Natural killer cell (primary cell): ENCODE data around the gene HSDL2. TPM values are rescaled to one million over a fixed set of nuclear protein-coding genes. Genes with fewer than 3 reads are reported as not detected.

ENCODE experiments used
- ATAC-seq, 3 donors: fragments of 150-1000 bp in 2 of 3; fragments of 200-7000 bp in 1 of 3; cut with Tn5 transposase; 1 replicate in 1 of 3; 2 replicates in 2 of 3; pipeline ENCODE4 v1.10.0; 2021; ENCODE audit warnings: mild to moderate bottlenecking in 2 of 3, moderate library complexity in 2 of 3
- DNase-seq, 2 donors: peaks; one replicate each; pipeline versions ENCODE4 v3.0.0 to v3.0.0-alpha.2; 2013 to 2021; ENCODE audit warnings: mixed read lengths in 1 of 2
- H3K27ac ChIP-seq: one replicate; pipeline ENCODE4 v1.5.1; 2013; ENCODE audit warnings: mild to moderate bottlenecking, low read length
- H3K27me3 ChIP-seq: one replicate; pipeline ENCODE4 v1.6.1; 2013; ENCODE audit warnings: low read length; ENCODE audit not compliant: control insufficient read depth, insufficient read depth
- H3K36me3 ChIP-seq: one replicate; pipeline ENCODE4 v1.6.1; 2013; ENCODE audit warnings: low read length; ENCODE audit not compliant: control insufficient read depth, insufficient read depth
- H3K4me1 ChIP-seq: one replicate; pipeline ENCODE4 v1.6.1; 2013; ENCODE audit warnings: low read length; ENCODE audit not compliant: control insufficient read depth, insufficient read depth
- H3K4me3 ChIP-seq: one replicate; pipeline ENCODE4 v1.5.1; 2013; ENCODE audit warnings: low read length
- H3K9me3 ChIP-seq: one replicate; pipeline ENCODE4 v1.6.1; 2013; ENCODE audit warnings: low read length; ENCODE audit not compliant: control insufficient read depth, insufficient read depth
- H3K27ac Mint-ChIP-seq, 2 donors: one replicate each; pipeline ENCODE4 v1.8.0; 2022; ENCODE audit warnings: mild to moderate bottlenecking in 2 of 2, mixed read lengths in 2 of 2, moderate library complexity in 1 of 2
- H3K27me3 Mint-ChIP-seq, 2 donors: one replicate each; pipeline ENCODE4 v1.8.0; 2022; ENCODE audit warnings: low read depth in 2 of 2, mixed read lengths in 2 of 2
- H3K36me3 Mint-ChIP-seq: one replicate; pipeline ENCODE4 v1.8.0; 2022; ENCODE audit warnings: mixed read lengths
- H3K4me1 Mint-ChIP-seq, 2 donors: one replicate each; pipeline ENCODE4 v1.8.0; 2022; ENCODE audit warnings: mixed read lengths in 2 of 2
- H3K4me3 Mint-ChIP-seq: one replicate; pipeline ENCODE4 v1.8.0; 2022; ENCODE audit warnings: mild to moderate bottlenecking, moderate library complexity, mixed read lengths
- H3K9me3 Mint-ChIP-seq, 2 donors: one replicate each; pipeline ENCODE4 v1.8.0; 2022; ENCODE audit warnings: mixed read lengths in 2 of 2
- CTCF ChIP-seq: fragments of 200-600 bp; IDR thresholded peaks from one replicate; pipeline ENCODE4 v1.8.0; 2022; ENCODE audit warnings: antibody characterized with exemption
- WGBS: methylation state at CpG from one replicate; pipeline ENCODE4 v1.1.7; 2013; ENCODE audit warnings: missing lambda C conversion rate; ENCODE audit not compliant: insufficient coverage; 5-methylcytosine and 5-hydroxymethylcytosine counted together
- intact Hi-C: fragments of 100-400 bp; cut with micrococcal nuclease; formaldehyde crosslinking; loops from one replicate; pipeline ENCODE4 v1.14.2; 2022
- total RNA-seq, 4 donors: library from RNA; stranded (reverse); fragments of 120-200 nt in 1 of 4; gene quantifications; one replicate each; pipeline versions ENCODE4 v1.2.3 to v1.2.4, GENCODE V29; 2013 to 2022

Gene HSDL2
- total RNA-seq, 3 donors from 2014 or later (not counting 1 experiment from before 2014, with no cell fraction given), result 7.9 to 18.3 (median 8.6) TPM

DNA sequence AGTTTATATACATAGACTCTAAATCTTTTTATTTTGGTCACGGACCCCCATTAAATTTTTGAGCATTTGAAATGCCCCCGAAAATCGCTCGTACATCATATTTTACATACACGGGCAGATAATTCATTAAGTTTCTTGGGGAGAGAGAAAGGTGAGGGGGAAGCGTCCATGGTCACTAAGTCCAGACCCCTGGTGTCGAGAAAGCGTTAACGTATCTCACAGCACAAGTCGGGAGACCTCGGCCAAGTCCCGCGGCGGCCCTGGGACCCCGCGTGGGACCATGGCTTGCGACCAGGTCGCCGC, 47.3 kb upstream of the HSDL2 start:
- Mint-ChIP-seq H3K27me3 (no peaks in the 10 kb centered on the region), H3K27ac (peak overlapping the region; percentile 90 to 92), H3K9me3 (no peaks in the 10 kb centered on the region), H3K4me3 (peak overlapping the region; percentile 96), H3K4me1 (peaks cover 49% of the 10 kb centered on the region in 2 donors), H3K36me3 (no peaks in the 10 kb centered on the region)
- Histone ChIP-seq H3K36me3 (no peaks in the 10 kb centered on the region), H3K27me3 (no peaks in the 10 kb centered on the region), H3K27ac (peak overlapping the region; percentile 97), H3K9me3 (no peaks in the 10 kb centered on the region), H3K4me1 (peaks cover 7% of the 10 kb centered on the region), H3K4me3 (peak overlapping the region; percentile 95)
- 0% methylated on average over 15 of the region's 19 CpGs for WGBS
- no peak for TF ChIP-seq CTCF
- DNase-seq (no peak), ATAC-seq (no peak)
- intact Hi-C loops, result loop anchor here (2.0 to 5.0 kb wide), 6 partner anchors 16 to 435 kb away; partner anchors contain the start of genes INIP, KIAA1958, SNX30 and UGCG

- peak within 1 kb of the TSS; percentile 90 to 92 for H3K27ac Mint-ChIP-seq
- TF ChIP-seq CTCF, result no peak
- H3K4me3 Mint-ChIP-seq, result peak within 1 kb of the TSS; percentile 96
- H3K27me3 ChIP-seq, result no peaks in the 10 kb centered on the region
- no peaks in the 10 kb centered on the region for H3K36me3 Mint-ChIP-seq
- peak within 1 kb of the TSS; percentile 97 for H3K27ac ChIP-seq
- peak; percentile 59 to 78 (median 65) for ATAC-seq
- peak within 1 kb of the TSS; percentile 95 for H3K4me3 ChIP-seq
- peak; percentile 82 to 87 for DNase-seq
- no peaks in the 10 kb centered on the region for H3K9me3 ChIP-seq
- intact Hi-C loops, result loop anchor here (2.0 to 5.0 kb wide), 6 partner anchors 16 to 436 kb away; partner anchors contain the start of genes INIP, KIAA1958, SNX30 and UGCG
- no peaks in the 10 kb centered on the region for H3K9me3 Mint-ChIP-seq
- H3K27me3 Mint-ChIP-seq, result no peaks in the 10 kb centered on the region
- H3K36me3 ChIP-seq, result no peaks in the 10 kb centered on the region
- H3K4me1 Mint-ChIP-seq, result peaks cover 44% of the 10 kb centered on the region in 2 donors
- under 1% methylated on average over 90 of the region's 90 CpGs for WGBS
- H3K4me1 ChIP-seq, result peaks cover 7% of the 10 kb centered on the region
Measured at GRCh38 chr9:112332977-112333638, 46.8 kb upstream of the HSDL2 start, which contains the start of gene PTBP3. Gene PTBP3, minus strand, starts transcription at chr9:112333619. Its CDS starts 35,754 bp downstream, at chr9:112297865.

DNA sequence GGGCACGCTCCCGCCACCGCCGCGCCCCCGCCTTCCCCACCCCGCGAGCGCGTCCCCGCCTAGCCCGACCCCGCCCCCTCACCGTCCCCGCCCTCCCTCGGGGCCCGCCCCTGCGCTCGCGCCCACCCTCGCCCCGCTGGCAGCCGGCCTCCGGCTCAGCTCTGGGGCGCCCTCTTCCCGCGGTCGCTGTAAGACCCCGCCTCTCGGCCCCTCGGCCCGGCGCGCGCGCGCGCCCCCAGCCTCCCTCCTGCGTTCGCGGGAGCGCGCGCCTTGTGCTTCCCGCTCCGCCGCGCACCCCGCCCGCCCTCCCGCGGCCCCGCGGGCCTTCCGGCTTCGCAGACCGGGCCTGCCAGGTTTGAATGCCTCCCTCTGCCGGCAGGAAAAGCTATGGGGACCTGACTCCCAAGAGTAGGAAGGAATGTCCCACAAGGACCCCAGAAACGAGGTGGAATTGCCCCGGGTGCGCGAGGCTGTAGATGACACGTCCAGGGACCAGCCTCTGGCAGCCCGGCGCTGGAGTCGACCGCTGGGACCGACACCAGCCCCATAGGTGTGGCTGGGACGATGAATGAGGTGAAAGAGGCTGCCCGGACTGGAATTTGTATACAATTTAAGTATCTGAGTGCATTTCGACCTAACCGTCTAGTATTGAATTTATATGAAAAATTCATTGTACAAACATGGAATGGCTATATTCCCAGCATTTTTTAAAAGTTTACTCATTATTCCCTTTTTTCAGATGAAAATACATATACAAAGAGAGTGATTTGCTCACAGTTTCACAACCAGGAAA, 46.1 kb upstream of the HSDL2 start:
- no peaks in the 10 kb centered on the region for H3K36me3 ChIP-seq
- Mint-ChIP-seq H3K36me3 (no peaks in the 10 kb centered on the region), H3K4me3 (peak overlapping the region; percentile 89), H3K27me3 (no peaks in the 10 kb centered on the region), H3K9me3 (no peaks in the 10 kb centered on the region), H3K27ac (peak overlapping the region; percentile 89 to 90), H3K4me1 (peaks cover 37% of the 10 kb centered on the region in 2 donors)
- ATAC-seq (peak; percentile 85 to 96 (median 89)), DNase-seq (peak; percentile 87 to 98)
- H3K4me1 ChIP-seq, result peaks cover 4% of the 10 kb centered on the region
- H3K4me3 ChIP-seq, result peak overlapping the region; percentile 95
- no peaks in the 10 kb centered on the region for H3K27me3 ChIP-seq
- intact Hi-C loops, result loop anchor here (1.0 to 5.0 kb wide), 8 partner anchors 17 to 437 kb away; partner anchors contain the start of genes INIP, KIAA1958, SNX30 and UGCG
- no peaks in the 10 kb centered on the region for H3K9me3 ChIP-seq
- peak overlapping the region; percentile 97 for H3K27ac ChIP-seq
- peak; percentile 40 for TF ChIP-seq CTCF
- WGBS, result under 1% methylated on average over 71 of the region's 72 CpGs
